GM23338 (cell line): ENCODE measurements around the gene BRSK1. TPM values are rescaled to one million over a fixed set of nuclear protein-coding genes. Genes with fewer than 3 reads are reported as not detected.

Source experiments
- ATAC-seq: fragments of 200-7000 bp; cut with Tn5 transposase; 3 replicates; pipeline ENCODE4 v1.9.1; 2020
- DNase-seq: peaks from one replicate; pipeline ENCODE4 v3.0.0-alpha.2; 2015; ENCODE audit warnings: low spot score
- H2AFZ ChIP-seq: fragments of 200-600 bp; sonication (generic); 2 replicates; pipeline ENCODE4 v1.8.0; 2016; ENCODE audit warnings: antibody characterized with exemption, mild to moderate bottlenecking, moderate library complexity
- H3F3A ChIP-seq: fragments of 200-600 bp; sonication (generic); replicated peaks from 2 replicates; pipeline ENCODE4 v1.8.0; 2017; ENCODE audit warnings: antibody characterized with exemption, mixed run types, low read depth
- H3K27ac ChIP-seq: fragments of 200-600 bp; sonication (generic); 2 replicates; pipeline ENCODE4 v1.6.1; 2016; ENCODE audit warnings: low read depth
- H3K27me3 ChIP-seq: fragments of 200-600 bp; sonication (generic); 2 replicates; pipeline ENCODE4 v1.8.0; 2016; ENCODE audit warnings: mild to moderate bottlenecking, mixed run types, moderate library complexity; ENCODE audit not compliant: insufficient read depth
- H3K36me3 ChIP-seq: fragments of 200-600 bp; sonication (generic); 2 replicates; pipeline ENCODE4 v1.8.0; 2016; ENCODE audit warnings: mild to moderate bottlenecking; ENCODE audit not compliant: insufficient read depth
- H3K4me1 ChIP-seq: fragments of 200-600 bp; sonication (generic); 2 replicates; pipeline ENCODE4 v1.8.0; 2016; ENCODE audit warnings: mild to moderate bottlenecking, moderate library complexity; ENCODE audit not compliant: insufficient read depth
- H3K4me2 ChIP-seq: fragments of 200-600 bp; sonication (generic); 2 replicates; pipeline ENCODE4 v1.7.1; 2017; ENCODE audit warnings: mixed run types
- H3K4me3 ChIP-seq: fragments of 200-600 bp; sonication (generic); 2 replicates; pipeline ENCODE4 v1.6.1; 2016; ENCODE audit warnings: mixed run types
- H3K79me2 ChIP-seq: fragments of 200-600 bp; sonication (generic); replicated peaks from 2 replicates; pipeline ENCODE4 v1.8.0; 2017; ENCODE audit warnings: mild to moderate bottlenecking; ENCODE audit not compliant: insufficient read depth
- H3K9me2 ChIP-seq: fragments of 200-600 bp; sonication (generic); 2 replicates; pipeline ENCODE4 v1.8.0; 2017; ENCODE audit not compliant: insufficient read depth
- H4K20me1 ChIP-seq: fragments of 200-600 bp; sonication (generic); replicated peaks from 2 replicates; pipeline ENCODE4 v1.8.0; 2017; ENCODE audit warnings: mild to moderate bottlenecking; ENCODE audit not compliant: insufficient read depth
- H3K27ac Mint-ChIP-seq: 2 replicates; pipeline ENCODE4 v1.8.0; 2020; ENCODE audit warnings: inconsistent platforms, mild to moderate bottlenecking, moderate library complexity, mixed read lengths
- H3K27me3 Mint-ChIP-seq: 3 replicates; pipeline ENCODE4 v1.8.0; 2022; ENCODE audit warnings: low read depth, mild to moderate bottlenecking, moderate library complexity, mixed read lengths, inconsistent platforms; ENCODE audit not compliant: insufficient read depth, poor library complexity
- H3K36me3 Mint-ChIP-seq: 3 replicates; pipeline ENCODE4 v1.8.0; 2021; ENCODE audit warnings: low read depth, mild to moderate bottlenecking, inconsistent platforms, moderate library complexity, mixed read lengths
- H3K4me1 Mint-ChIP-seq: 3 replicates; pipeline ENCODE4 v1.8.0; 2020; ENCODE audit warnings: mild to moderate bottlenecking, inconsistent platforms, mixed read lengths
- H3K4me3 Mint-ChIP-seq: 3 replicates; pipeline ENCODE4 v1.8.0; 2021; ENCODE audit warnings: moderate library complexity, mild to moderate bottlenecking, inconsistent platforms, mixed read lengths
- H3K9me3 Mint-ChIP-seq: 3 replicates; pipeline ENCODE4 v1.8.0; 2020; ENCODE audit warnings: moderate library complexity, mild to moderate bottlenecking, inconsistent platforms, mixed read lengths
- CREB1 ChIP-seq: fragments of 250-450 bp; sonication (Bioruptor Pico); IDR thresholded peaks from 2 replicates; pipeline ENCODE4 v1.5.0; 2020; ENCODE audit warnings: low read depth, mild to moderate bottlenecking, moderate library complexity
- EZH2phosphoT487 ChIP-seq: fragments of 200-600 bp; sonication (generic); IDR thresholded peaks from one replicate; pipeline ENCODE4 v1.8.1; 2018; ENCODE audit warnings: antibody characterized with exemption; ENCODE audit not compliant: unreplicated experiment
- ZNF114 ChIP-seq: fragments of 250-450 bp; sonication (Bioruptor Pico); IDR thresholded peaks from 2 replicates; pipeline ENCODE4 v1.5.0; 2020; ENCODE audit warnings: mild to moderate bottlenecking, moderate library complexity
- ZNF331 ChIP-seq: fragments of 250-450 bp; sonication (Bioruptor Pico); IDR thresholded peaks from 2 replicates; pipeline ENCODE4 v1.5.0; 2020; ENCODE audit warnings: low read depth, mild to moderate bottlenecking, moderate library complexity
- polyA plus RNA-seq: library from polyadenylated mRNA; unstranded; fragments of >200 nt; fragmentation: Nextera tagmentation; extraction: Ambion mirVana; gene quantifications from 2 replicates; pipeline ENCODE4 v1.2.1, GENCODE V29; 2016
- total RNA-seq: library from RNA; depleted of rRNA; stranded (reverse); fragments of >200 nt; shearing (Covaris generic); gene quantifications from 2 replicates; pipeline ENCODE4 v1.2.3, GENCODE V29; 2014
- TF ChIP-seq, protein P1 (sequence below): fragments of 250-450 bp; sonication (Bioruptor Pico); IDR thresholded peaks from 2 replicates; pipeline ENCODE4 v1.5.0; 2020; ENCODE audit warnings: mild to moderate bottlenecking, moderate library complexity
- TF ChIP-seq, protein P2 (sequence below): IDR thresholded peaks from one replicate; pipeline ENCODE4 v1.6.1; 2018; ENCODE audit warnings: antibody characterized with exemption; ENCODE audit not compliant: unreplicated experiment

Gene BRSK1
- total and polyA plus RNA-seq, 2 experiments from 2014 or later, result 2.3 to 17.2 TPM

DNA sequence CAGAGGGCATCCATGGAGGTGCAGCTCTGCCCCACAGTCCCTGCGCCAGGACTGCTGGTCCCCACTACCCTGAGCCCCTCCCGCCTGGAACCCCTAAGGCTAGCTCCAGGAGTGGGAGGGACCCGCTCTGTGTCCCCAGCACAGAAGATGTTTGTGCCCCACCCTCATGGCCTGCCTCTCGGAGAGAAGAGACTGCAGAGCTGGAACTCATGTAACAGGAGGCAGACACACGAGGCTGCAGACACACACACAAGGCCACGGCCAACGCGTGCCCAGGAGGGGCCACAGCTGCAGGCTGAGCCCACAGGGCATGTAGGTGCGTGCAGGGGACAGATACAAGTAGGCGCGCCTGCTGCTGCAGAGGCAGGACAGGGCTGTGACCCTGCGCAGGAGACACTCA is 44.8 kb upstream of the BRSK1 start (continued):
- TF ChIP-seq, protein P1, sequence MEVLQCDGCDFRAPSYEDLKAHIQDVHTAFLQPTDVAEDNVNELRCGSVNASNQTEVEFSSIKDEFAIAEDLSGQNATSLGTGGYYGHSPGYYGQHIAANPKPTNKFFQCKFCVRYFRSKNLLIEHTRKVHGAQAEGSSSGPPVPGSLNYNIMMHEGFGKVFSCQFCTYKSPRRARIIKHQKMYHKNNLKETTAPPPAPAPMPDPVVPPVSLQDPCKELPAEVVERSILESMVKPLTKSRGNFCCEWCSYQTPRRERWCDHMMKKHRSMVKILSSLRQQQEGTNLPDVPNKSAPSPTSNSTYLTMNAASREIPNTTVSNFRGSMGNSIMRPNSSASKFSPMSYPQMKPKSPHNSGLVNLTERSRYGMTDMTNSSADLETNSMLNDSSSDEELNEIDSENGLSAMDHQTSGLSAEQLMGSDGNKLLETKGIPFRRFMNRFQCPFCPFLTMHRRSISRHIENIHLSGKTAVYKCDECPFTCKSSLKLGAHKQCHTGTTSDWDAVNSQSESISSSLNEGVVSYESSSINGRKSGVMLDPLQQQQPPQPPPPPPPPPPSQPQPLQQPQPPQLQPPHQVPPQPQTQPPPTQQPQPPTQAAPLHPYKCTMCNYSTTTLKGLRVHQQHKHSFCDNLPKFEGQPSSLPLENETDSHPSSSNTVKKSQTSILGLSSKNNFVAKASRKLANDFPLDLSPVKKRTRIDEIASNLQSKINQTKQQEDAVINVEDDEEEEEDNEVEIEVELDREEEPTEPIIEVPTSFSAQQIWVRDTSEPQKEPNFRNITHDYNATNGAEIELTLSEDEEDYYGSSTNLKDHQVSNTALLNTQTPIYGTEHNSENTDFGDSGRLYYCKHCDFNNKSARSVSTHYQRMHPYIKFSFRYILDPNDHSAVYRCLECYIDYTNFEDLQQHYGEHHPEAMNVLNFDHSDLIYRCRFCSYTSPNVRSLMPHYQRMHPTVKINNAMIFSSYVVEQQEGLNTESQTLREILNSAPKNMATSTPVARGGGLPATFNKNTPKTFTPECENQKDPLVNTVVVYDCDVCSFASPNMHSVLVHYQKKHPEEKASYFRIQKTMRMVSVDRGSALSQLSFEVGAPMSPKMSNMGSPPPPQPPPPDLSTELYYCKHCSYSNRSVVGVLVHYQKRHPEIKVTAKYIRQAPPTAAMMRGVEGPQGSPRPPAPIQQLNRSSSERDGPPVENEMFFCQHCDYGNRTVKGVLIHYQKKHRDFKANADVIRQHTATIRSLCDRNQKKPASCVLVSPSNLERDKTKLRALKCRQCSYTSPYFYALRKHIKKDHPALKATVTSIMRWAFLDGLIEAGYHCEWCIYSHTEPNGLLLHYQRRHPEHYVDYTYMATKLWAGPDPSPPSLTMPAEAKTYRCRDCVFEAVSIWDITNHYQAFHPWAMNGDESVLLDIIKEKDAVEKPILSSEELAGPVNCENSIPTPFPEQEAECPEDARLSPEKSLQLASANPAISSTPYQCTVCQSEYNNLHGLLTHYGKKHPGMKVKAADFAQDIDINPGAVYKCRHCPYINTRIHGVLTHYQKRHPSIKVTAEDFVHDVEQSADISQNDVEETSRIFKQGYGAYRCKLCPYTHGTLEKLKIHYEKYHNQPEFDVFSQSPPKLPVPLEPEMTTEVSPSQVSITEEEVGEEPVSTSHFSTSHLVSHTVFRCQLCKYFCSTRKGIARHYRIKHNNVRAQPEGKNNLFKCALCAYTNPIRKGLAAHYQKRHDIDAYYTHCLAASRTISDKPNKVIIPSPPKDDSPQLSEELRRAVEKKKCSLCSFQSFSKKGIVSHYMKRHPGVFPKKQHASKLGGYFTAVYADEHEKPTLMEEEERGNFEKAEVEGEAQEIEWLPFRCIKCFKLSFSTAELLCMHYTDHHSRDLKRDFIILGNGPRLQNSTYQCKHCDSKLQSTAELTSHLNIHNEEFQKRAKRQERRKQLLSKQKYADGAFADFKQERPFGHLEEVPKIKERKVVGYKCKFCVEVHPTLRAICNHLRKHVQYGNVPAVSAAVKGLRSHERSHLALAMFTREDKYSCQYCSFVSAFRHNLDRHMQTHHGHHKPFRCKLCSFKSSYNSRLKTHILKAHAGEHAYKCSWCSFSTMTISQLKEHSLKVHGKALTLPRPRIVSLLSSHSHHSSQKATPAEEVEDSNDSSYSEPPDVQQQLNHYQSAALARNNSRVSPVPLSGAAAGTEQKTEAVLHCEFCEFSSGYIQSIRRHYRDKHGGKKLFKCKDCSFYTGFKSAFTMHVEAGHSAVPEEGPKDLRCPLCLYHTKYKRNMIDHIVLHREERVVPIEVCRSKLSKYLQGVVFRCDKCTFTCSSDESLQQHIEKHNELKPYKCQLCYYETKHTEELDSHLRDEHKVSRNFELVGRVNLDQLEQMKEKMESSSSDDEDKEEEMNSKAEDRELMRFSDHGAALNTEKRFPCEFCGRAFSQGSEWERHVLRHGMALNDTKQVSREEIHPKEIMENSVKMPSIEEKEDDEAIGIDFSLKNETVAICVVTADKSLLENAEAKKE (CRISPR knock-in tag), result no peak
- TF ChIP-seq ZNF114 (CRISPR knock-in tag) (no peak), CREB1 (CRISPR knock-in tag) (no peak)

DNA sequence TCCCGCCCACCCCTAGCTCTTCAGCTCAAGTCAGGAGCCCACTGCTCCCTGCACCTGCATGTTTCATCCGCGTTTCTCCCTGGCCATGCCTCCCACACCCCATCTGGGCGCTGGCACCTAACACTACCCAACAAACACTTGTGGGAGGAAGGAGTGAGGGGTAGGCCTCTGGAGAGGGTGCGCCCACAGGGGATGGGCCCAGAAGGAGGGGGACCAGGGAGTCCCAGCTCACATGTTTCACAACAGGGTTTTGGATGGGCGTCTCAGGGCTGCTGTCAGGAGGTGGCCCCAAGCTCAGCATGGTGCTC is 43.1 kb upstream of the BRSK1 start:
- no peaks in the 10 kb centered on the region for H3K27me3 ChIP-seq
- H3K79me2 ChIP-seq, result no peaks in the 10 kb centered on the region
- H4K20me1 ChIP-seq, result no peaks in the 10 kb centered on the region; the same call in none of the 2 replicates
- H3F3A ChIP-seq, result no peaks in the 10 kb centered on the region
- TF ChIP-seq ZNF114 (CRISPR knock-in tag) (no peak), EZH2phosphoT487 (no peak), ZNF331 (CRISPR knock-in tag) (no peak)
- TF ChIP-seq, protein P2, sequence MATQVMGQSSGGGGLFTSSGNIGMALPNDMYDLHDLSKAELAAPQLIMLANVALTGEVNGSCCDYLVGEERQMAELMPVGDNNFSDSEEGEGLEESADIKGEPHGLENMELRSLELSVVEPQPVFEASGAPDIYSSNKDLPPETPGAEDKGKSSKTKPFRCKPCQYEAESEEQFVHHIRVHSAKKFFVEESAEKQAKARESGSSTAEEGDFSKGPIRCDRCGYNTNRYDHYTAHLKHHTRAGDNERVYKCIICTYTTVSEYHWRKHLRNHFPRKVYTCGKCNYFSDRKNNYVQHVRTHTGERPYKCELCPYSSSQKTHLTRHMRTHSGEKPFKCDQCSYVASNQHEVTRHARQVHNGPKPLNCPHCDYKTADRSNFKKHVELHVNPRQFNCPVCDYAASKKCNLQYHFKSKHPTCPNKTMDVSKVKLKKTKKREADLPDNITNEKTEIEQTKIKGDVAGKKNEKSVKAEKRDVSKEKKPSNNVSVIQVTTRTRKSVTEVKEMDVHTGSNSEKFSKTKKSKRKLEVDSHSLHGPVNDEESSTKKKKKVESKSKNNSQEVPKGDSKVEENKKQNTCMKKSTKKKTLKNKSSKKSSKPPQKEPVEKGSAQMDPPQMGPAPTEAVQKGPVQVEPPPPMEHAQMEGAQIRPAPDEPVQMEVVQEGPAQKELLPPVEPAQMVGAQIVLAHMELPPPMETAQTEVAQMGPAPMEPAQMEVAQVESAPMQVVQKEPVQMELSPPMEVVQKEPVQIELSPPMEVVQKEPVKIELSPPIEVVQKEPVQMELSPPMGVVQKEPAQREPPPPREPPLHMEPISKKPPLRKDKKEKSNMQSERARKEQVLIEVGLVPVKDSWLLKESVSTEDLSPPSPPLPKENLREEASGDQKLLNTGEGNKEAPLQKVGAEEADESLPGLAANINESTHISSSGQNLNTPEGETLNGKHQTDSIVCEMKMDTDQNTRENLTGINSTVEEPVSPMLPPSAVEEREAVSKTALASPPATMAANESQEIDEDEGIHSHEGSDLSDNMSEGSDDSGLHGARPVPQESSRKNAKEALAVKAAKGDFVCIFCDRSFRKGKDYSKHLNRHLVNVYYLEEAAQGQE, result no peak
- Mint-ChIP-seq H3K4me3 (no peak overlapping the region), H3K36me3 (peaks cover 57% of the 10 kb centered on the region), H3K4me1 (no peaks in the 10 kb centered on the region), H3K9me3 (no peaks in the 10 kb centered on the region), H3K27ac (no peak overlapping the region), H3K27me3 (no peaks in the 10 kb centered on the region)
- no peaks in the 10 kb centered on the region for H3K9me2 ChIP-seq
- ATAC-seq (no peak), DNase-seq (no peak)
- peaks cover 8% of the 10 kb centered on the region for H3K36me3 ChIP-seq
- H3K4me2 ChIP-seq, result no peak overlapping the region
- H2AFZ ChIP-seq, result no peak overlapping the region
- H3K4me3 ChIP-seq, result no peak overlapping the region
- no peak overlapping the region for H3K27ac ChIP-seq
- H3K4me1 ChIP-seq, result no peaks in the 10 kb centered on the region
